ENCODE results near the gene MINDY4B.

GRCh38 chr3:150925751-150926201 lies 20.5 kb upstream of the MINDY4B start:
- TF ChIP-seq POLR2A (IDR thresholded peaks at IDR 0.05) = no peak
- TF ChIP-seq, protein P1, sequence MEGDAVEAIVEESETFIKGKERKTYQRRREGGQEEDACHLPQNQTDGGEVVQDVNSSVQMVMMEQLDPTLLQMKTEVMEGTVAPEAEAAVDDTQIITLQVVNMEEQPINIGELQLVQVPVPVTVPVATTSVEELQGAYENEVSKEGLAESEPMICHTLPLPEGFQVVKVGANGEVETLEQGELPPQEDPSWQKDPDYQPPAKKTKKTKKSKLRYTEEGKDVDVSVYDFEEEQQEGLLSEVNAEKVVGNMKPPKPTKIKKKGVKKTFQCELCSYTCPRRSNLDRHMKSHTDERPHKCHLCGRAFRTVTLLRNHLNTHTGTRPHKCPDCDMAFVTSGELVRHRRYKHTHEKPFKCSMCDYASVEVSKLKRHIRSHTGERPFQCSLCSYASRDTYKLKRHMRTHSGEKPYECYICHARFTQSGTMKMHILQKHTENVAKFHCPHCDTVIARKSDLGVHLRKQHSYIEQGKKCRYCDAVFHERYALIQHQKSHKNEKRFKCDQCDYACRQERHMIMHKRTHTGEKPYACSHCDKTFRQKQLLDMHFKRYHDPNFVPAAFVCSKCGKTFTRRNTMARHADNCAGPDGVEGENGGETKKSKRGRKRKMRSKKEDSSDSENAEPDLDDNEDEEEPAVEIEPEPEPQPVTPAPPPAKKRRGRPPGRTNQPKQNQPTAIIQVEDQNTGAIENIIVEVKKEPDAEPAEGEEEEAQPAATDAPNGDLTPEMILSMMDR (IDR thresholded peaks at IDR 0.05) = peak in 3 of 4 experiments; percentile 32 to 62 (median 46)

All from prostate gland (tissue), 2 donors.